GM23338 (cell line): ENCODE results near the gene GALK1. TPM values are rescaled to one million over a fixed set of nuclear protein-coding genes. Genes with fewer than 3 reads are reported as not detected.

Source experiments
- ATAC-seq: fragments of 200-7000 bp; cut with Tn5 transposase; 3 replicates; pipeline ENCODE4 v1.9.1; 2020
- DNase-seq: peaks from one replicate; pipeline ENCODE4 v3.0.0-alpha.2; 2015; ENCODE audit warnings: low spot score
- H2AFZ ChIP-seq: fragments of 200-600 bp; sonication (generic); 2 replicates; pipeline ENCODE4 v1.8.0; 2016; ENCODE audit warnings: antibody characterized with exemption, mild to moderate bottlenecking, moderate library complexity
- H3F3A ChIP-seq: fragments of 200-600 bp; sonication (generic); replicated peaks from 2 replicates; pipeline ENCODE4 v1.8.0; 2017; ENCODE audit warnings: antibody characterized with exemption, mixed run types, low read depth
- H3K27ac ChIP-seq: fragments of 200-600 bp; sonication (generic); 2 replicates; pipeline ENCODE4 v1.6.1; 2016; ENCODE audit warnings: low read depth
- H3K27me3 ChIP-seq: fragments of 200-600 bp; sonication (generic); 2 replicates; pipeline ENCODE4 v1.8.0; 2016; ENCODE audit warnings: mild to moderate bottlenecking, mixed run types, moderate library complexity; ENCODE audit not compliant: insufficient read depth
- H3K36me3 ChIP-seq: fragments of 200-600 bp; sonication (generic); 2 replicates; pipeline ENCODE4 v1.8.0; 2016; ENCODE audit warnings: mild to moderate bottlenecking; ENCODE audit not compliant: insufficient read depth
- H3K4me1 ChIP-seq: fragments of 200-600 bp; sonication (generic); 2 replicates; pipeline ENCODE4 v1.8.0; 2016; ENCODE audit warnings: mild to moderate bottlenecking, moderate library complexity; ENCODE audit not compliant: insufficient read depth
- H3K4me2 ChIP-seq: fragments of 200-600 bp; sonication (generic); 2 replicates; pipeline ENCODE4 v1.7.1; 2017; ENCODE audit warnings: mixed run types
- H3K4me3 ChIP-seq: fragments of 200-600 bp; sonication (generic); 2 replicates; pipeline ENCODE4 v1.6.1; 2016; ENCODE audit warnings: mixed run types
- H3K79me2 ChIP-seq: fragments of 200-600 bp; sonication (generic); replicated peaks from 2 replicates; pipeline ENCODE4 v1.8.0; 2017; ENCODE audit warnings: mild to moderate bottlenecking; ENCODE audit not compliant: insufficient read depth
- H3K9me2 ChIP-seq: fragments of 200-600 bp; sonication (generic); 2 replicates; pipeline ENCODE4 v1.8.0; 2017; ENCODE audit not compliant: insufficient read depth
- H4K20me1 ChIP-seq: fragments of 200-600 bp; sonication (generic); replicated peaks from 2 replicates; pipeline ENCODE4 v1.8.0; 2017; ENCODE audit warnings: mild to moderate bottlenecking; ENCODE audit not compliant: insufficient read depth
- H3K27ac Mint-ChIP-seq: 2 replicates; pipeline ENCODE4 v1.8.0; 2020; ENCODE audit warnings: inconsistent platforms, mild to moderate bottlenecking, moderate library complexity, mixed read lengths
- H3K27me3 Mint-ChIP-seq: 3 replicates; pipeline ENCODE4 v1.8.0; 2022; ENCODE audit warnings: low read depth, mild to moderate bottlenecking, moderate library complexity, mixed read lengths, inconsistent platforms; ENCODE audit not compliant: insufficient read depth, poor library complexity
- H3K36me3 Mint-ChIP-seq: 3 replicates; pipeline ENCODE4 v1.8.0; 2021; ENCODE audit warnings: low read depth, mild to moderate bottlenecking, inconsistent platforms, moderate library complexity, mixed read lengths
- H3K4me1 Mint-ChIP-seq: 3 replicates; pipeline ENCODE4 v1.8.0; 2020; ENCODE audit warnings: mild to moderate bottlenecking, inconsistent platforms, mixed read lengths
- H3K4me3 Mint-ChIP-seq: 3 replicates; pipeline ENCODE4 v1.8.0; 2021; ENCODE audit warnings: moderate library complexity, mild to moderate bottlenecking, inconsistent platforms, mixed read lengths
- H3K9me3 Mint-ChIP-seq: 3 replicates; pipeline ENCODE4 v1.8.0; 2020; ENCODE audit warnings: moderate library complexity, mild to moderate bottlenecking, inconsistent platforms, mixed read lengths
- EZH2phosphoT487 ChIP-seq: fragments of 200-600 bp; sonication (generic); IDR thresholded peaks from one replicate; pipeline ENCODE4 v1.8.1; 2018; ENCODE audit warnings: antibody characterized with exemption; ENCODE audit not compliant: unreplicated experiment
- POLR2AphosphoS5 ChIP-seq: IDR thresholded peaks from 2 replicates; pipeline ENCODE4 v1.6.1; 2016; ENCODE audit warnings: antibody characterized with exemption, low read depth
- ZNF462 ChIP-seq: fragments of 250-450 bp; sonication (Bioruptor Pico); IDR thresholded peaks from 2 replicates; pipeline ENCODE4 v1.5.0; 2020; ENCODE audit warnings: mild to moderate bottlenecking, moderate library complexity
- polyA plus RNA-seq: library from polyadenylated mRNA; unstranded; fragments of >200 nt; fragmentation: Nextera tagmentation; extraction: Ambion mirVana; gene quantifications from 2 replicates; pipeline ENCODE4 v1.2.1, GENCODE V29; 2016
- total RNA-seq: library from RNA; depleted of rRNA; stranded (reverse); fragments of >200 nt; shearing (Covaris generic); gene quantifications from 2 replicates; pipeline ENCODE4 v1.2.3, GENCODE V29; 2014

Gene GALK1
- total and polyA plus RNA-seq, 2 experiments from 2014 or later, result 30.5 to 31.7 TPM

DNA sequence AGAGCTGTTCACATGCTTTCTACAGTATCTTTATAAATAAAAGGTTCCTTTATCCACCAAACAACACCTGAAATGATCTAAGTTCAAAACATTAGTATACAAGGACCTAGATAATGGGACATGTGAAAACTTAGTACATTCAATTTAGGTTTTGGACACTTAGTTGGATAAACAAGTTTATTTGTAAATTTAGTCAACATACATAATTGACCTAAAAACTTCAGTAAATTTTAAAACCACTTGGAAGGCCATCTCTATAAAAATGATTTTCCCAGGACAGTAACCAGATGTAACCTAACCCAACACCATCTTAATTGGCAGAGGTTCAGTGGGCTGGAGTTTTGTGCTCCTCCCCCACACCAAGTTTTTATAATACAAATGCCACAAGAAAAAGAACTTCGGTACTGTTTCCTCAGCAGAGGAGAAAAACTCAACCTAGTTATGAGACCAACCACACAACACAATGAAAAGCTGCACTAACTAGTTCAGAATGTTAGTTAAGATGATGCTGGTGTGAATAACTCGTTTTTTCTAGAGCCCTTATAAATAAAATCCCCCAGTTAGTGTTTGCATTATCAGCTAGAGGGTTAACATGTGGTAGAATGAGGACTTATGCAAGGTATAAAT, 12.4 kb upstream of the GALK1 start:
- peaks cover 46% of the 10 kb centered on the region for H3K36me3 Mint-ChIP-seq
- no peak overlapping the region for H3K27ac Mint-ChIP-seq
- H3K4me3 ChIP-seq, result peak overlapping the region; percentile 80
- H3K9me2 ChIP-seq, result no peaks in the 10 kb centered on the region
- no peak overlapping the region for H2AFZ ChIP-seq
- peaks cover 10% of the 10 kb centered on the region for H3K4me1 ChIP-seq
- peaks cover 18% of the 10 kb centered on the region for H4K20me1 ChIP-seq
- H3K4me1 Mint-ChIP-seq, result peaks cover 34% of the 10 kb centered on the region
- H3K36me3 ChIP-seq, result peaks cover 17% of the 10 kb centered on the region; the same call in 1 of the 2 replicates
- peaks cover 50% of the 10 kb centered on the region for H3K27me3 Mint-ChIP-seq
- peak overlapping the region; percentile 91 for H3K4me2 ChIP-seq
- peaks cover 22% of the 10 kb centered on the region for H3K79me2 ChIP-seq
- no peak overlapping the region for H3K27ac ChIP-seq
- TF ChIP-seq ZNF462 (CRISPR knock-in tag), result no peak
- H3K27me3 ChIP-seq, result no peaks in the 10 kb centered on the region
- ATAC-seq (no peak), DNase-seq (no peak)
- peaks cover 31% of the 10 kb centered on the region for H3F3A ChIP-seq
- peaks cover 4% of the 10 kb centered on the region; the same call in 2 of the 3 replicates for H3K9me3 Mint-ChIP-seq
- H3K4me3 Mint-ChIP-seq, result peak overlapping the region; percentile 92

DNA sequence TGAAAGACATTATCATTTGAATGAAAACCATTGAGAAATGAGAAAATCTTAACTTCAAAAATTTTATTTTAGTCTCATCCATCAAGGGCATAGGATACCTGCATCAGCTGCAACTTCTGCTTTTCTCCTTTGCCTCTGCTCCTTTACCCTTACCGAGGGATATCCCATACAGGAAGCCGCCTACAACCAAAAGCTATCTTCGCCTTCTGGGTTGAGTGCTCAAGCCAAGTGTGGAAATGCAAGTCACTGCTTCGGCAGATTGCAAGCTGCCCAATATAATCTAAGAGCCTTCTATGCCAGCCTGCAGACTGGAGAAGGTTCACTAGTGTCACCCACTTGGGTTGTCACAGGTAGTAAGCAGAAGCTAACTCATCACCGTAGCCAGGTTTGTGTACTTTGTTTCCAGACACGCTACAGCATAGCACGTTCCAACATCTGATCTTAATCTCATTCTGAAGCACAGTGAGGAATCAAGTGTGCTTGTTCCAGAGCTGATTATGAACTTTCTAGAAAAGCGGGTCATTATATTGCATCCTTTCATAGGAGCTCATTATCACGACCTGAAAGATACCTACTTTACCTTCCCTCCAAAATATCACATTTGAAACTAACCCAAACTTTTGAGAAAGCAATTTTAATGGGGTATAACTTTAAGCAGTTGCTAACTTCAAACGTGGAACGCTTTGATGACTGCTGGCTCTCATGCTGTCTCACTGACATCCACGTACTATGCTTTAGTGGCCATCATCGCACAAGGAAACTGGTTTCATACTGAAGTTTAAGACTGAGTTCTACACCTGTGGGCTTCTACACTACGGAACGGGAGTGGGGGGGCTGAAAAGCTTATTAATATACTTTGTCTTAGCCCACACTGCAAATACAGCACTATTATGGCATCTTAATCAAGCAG, 11.6 kb upstream of the GALK1 start:
- H2AFZ ChIP-seq, result no peak overlapping the region
- peaks cover 4% of the 10 kb centered on the region; the same call in 2 of the 3 replicates for H3K9me3 Mint-ChIP-seq
- H3K4me2 ChIP-seq, result no peak overlapping the region
- peak; percentile 38 for TF ChIP-seq POLR2AphosphoS5
- no peak for TF ChIP-seq EZH2phosphoT487
- H3K27ac ChIP-seq, result no peak overlapping the region; the same call in 1 of the 2 replicates
- peaks cover 46% of the 10 kb centered on the region for H3K36me3 Mint-ChIP-seq
- H4K20me1 ChIP-seq, result peaks cover 18% of the 10 kb centered on the region
- H3F3A ChIP-seq, result peaks cover 31% of the 10 kb centered on the region
- DNase-seq, result no peak
- peaks cover 50% of the 10 kb centered on the region for H3K27me3 Mint-ChIP-seq
- ATAC-seq, result no peak
- peak overlapping the region; percentile 92 for H3K4me3 Mint-ChIP-seq
- peaks cover 10% of the 10 kb centered on the region for H3K4me1 ChIP-seq
- H3K79me2 ChIP-seq, result peaks cover 22% of the 10 kb centered on the region
- H3K27ac Mint-ChIP-seq, result peak overlapping the region; percentile 18; the same call in 1 of the 2 replicates
- H3K9me2 ChIP-seq, result no peaks in the 10 kb centered on the region
- H3K27me3 ChIP-seq, result no peaks in the 10 kb centered on the region
- H3K4me3 ChIP-seq, result peak overlapping the region; percentile 80
- peaks cover 39% of the 10 kb centered on the region for H3K4me1 Mint-ChIP-seq
- H3K36me3 ChIP-seq, result peaks cover 17% of the 10 kb centered on the region; the same call in 1 of the 2 replicates
